Measurements from ENCODE around the gene WDR82. TPM values are rescaled to one million over a fixed set of nuclear protein-coding genes. Genes with fewer than 3 reads are reported as not detected.

WDR82 gene
- total and polyA plus RNA-seq, 10 of the 15 experiments (the other 5 are each of a cell fraction or from before 2014, with no cell fraction given): 10.1 to 82.4 (median 48.7) TPM

GRCh38 chr3:52231502-52232278 is 46.8 kb downstream of the WDR82 start (continued):
- TF ChIP-seq YBX1 (IDR thresholded peaks at IDR 0.05) (no peak), CREM (IDR thresholded peaks at IDR 0.05; ENCODE audit: low read depth) (no peak), POU2F2 (IDR thresholded peaks at IDR 0.05; ENCODE audit: borderline replicate concordance, low read depth, low read length) (no peak), RAD21 (IDR thresholded peaks at IDR 0.05; ENCODE audit: insufficient read depth, low read depth, low read length) (peak; percentile 78), SMARCA5 (IDR thresholded peaks at IDR 0.05) (peak; percentile 46; the same call in 1 of the 2 replicates), BRCA1 (IDR thresholded peaks at IDR 0.05; ENCODE audit: low read depth, low read length) (no peak)

DNA sequence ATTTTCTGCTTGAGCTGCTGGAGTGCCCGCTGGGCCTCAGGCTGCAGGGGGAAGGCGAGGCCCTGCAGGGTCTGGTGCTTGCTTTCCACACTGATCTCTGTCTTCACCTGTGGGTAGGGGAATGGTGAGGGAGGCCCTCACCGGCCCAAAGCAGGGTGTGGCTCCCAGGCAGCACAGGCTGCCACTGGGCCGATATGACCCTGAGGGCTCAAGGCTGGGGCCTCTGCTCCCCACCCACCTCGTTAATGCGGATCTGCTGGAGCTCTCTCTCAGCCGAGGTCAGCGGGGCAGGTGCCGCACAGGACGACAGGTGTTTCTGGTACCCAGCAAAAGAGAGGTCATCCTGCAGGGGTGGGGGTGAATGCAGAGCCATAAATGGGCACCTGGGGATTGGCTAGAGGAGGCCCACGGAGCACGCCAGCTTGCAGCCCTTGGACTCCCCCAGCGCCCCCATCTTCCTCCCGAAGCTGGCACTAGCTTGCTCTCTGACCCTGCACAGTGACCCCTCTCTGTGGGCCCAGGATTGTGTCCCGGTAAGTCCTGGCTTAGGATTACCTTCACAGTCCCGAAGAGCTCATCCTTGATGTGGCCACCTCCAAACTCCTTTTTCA is 47.5 kb downstream of the WDR82 start:
- 90% methylated on average over 16 of the region's 16 CpGs for WGBS (ENCODE audit: insufficient coverage, insufficient replicate concordance, low lambda C conversion rate, missing lambda C conversion rate)
- H3K9ac ChIP-seq (ENCODE audit: control insufficient read depth, insufficient read depth, low read length): no peak overlapping the region
- ChIA-PET RAD21 (ENCODE audit: unreplicated experiment) (interaction anchor here (1.0 to 3.1 kb wide), 17 partner anchors 8 to 215 kb away, joined by 3 to 30 read pairs (median 6); partner anchors contain the start of genes GLYCTK, PPM1M and WDR82), CTCF (interaction anchor here (0.5 to 5.7 kb wide), 31 partner anchors 9 to 476 kb away, joined by 3 to 91 read pairs (median 4); partner anchors contain the start of genes GLYCTK and WDR82), SMC1A (ENCODE audit: uncharacterized antibody, unreplicated experiment) (interaction anchor here (0.7 to 2.9 kb wide), 14 partner anchors 11 to 221 kb away, joined by 3 to 36 read pairs (median 5); partner anchors contain the start of genes PPM1M and WDR82), POLR2A (interaction anchor here (0.5 to 2.4 kb wide), 5 partner anchors 26 to 58 kb away, joined by 3 to 8 read pairs (median 5); partner anchors contain the start of gene WDR82)
- H3K27ac ChIP-seq (ENCODE audit: control insufficient read depth, insufficient read depth): no peak overlapping the region
- ATAC-seq: no peak
- no TSS peak for BruUV-seq (replicated peaks)
- H3K9me3 ChIP-seq (replicated peaks; ENCODE audit: control insufficient read depth, insufficient read depth, low read length): no peaks in the 10 kb centered on the region
- H3K79me2 ChIP-seq (ENCODE audit: control insufficient read depth, insufficient read depth, low read length): no peaks in the 10 kb centered on the region; the same call in 1 of the 2 replicates
- in situ Hi-C loops (cut with MboI): loop anchor here (5.0 kb wide), 1 partner anchor 111 kb away; no protein-coding TSS in a partner anchor
- H3K4me1 ChIP-seq (ENCODE audit: control insufficient read depth, insufficient read depth, low read length): peaks cover 11% of the 10 kb centered on the region
- H3K4me3 ChIP-seq: no peak overlapping the region
- H3K4me2 ChIP-seq (ENCODE audit: control insufficient read depth, insufficient read depth): no peak overlapping the region
- H2AFZ ChIP-seq (ENCODE audit: control insufficient read depth, low read depth, low read length): no peak overlapping the region
- peaks cover 14 to 27% of the 10 kb centered on the region in 2 experiments for H3K36me3 ChIP-seq (ENCODE audit: control insufficient read depth in 2 of 2, insufficient read depth in 2 of 2, low read length in 1 of 2)
- intact Hi-C loops (cut with micrococcal nuclease; ENCODE audit: unreplicated experiment): no loop called here
- H3K27me3 ChIP-seq (replicated peaks in 1 of 2; ENCODE audit: control insufficient read depth in 2 of 2, insufficient read depth in 2 of 2, low read length in 1 of 2): no peaks in the 10 kb centered on the region
- FAIRE-seq: no peak
- no peak for DNase-seq (ENCODE audit: low read depth, low spot score)
- H4K20me1 ChIP-seq (ENCODE audit: control insufficient read depth, insufficient read depth): no peaks in the 10 kb centered on the region
- TF ChIP-seq JUND (IDR thresholded peaks at IDR 0.05; ENCODE audit: low read depth, low read length): no peak
- TF ChIP-seq EZH2 (IDR thresholded peaks at IDR 0.05; ENCODE audit: borderline replicate concordance, control insufficient read depth, low read depth, low read length): no peak
- TF ChIP-seq TCF7 (IDR thresholded peaks at IDR 0.05; ENCODE audit: borderline replicate concordance): no peak
- TF ChIP-seq GABPA (IDR thresholded peaks at IDR 0.05; ENCODE audit: low read depth): no peak
- TF ChIP-seq JUNB (IDR thresholded peaks at IDR 0.05): no peak
- TF ChIP-seq ATF7 (IDR thresholded peaks at IDR 0.05; ENCODE audit: low read depth): no peak
- TF ChIP-seq ZNF687 (IDR thresholded peaks at IDR 0.05): no peak
- TF ChIP-seq E2F4 (IDR thresholded peaks at IDR 0.05; ENCODE audit: low read depth, low read length): no peak
